H1 (cell line): ENCODE measurements around the gene DNAJB6. TPM values are rescaled to one million over a fixed set of nuclear protein-coding genes. Genes with fewer than 3 reads are reported as not detected.

ENCODE experiments used
- ASH2L ChIP-seq: fragments of 200-600, 300-600 bp; sonication (generic); IDR thresholded peaks from one replicate; pipeline ENCODE4 v1.7.1; 2017; ENCODE audit warnings: low read length
- CTBP2 ChIP-seq: IDR thresholded peaks from 2 replicates; pipeline ENCODE4 v1.7.0; 2011; ENCODE audit warnings: borderline replicate concordance, mild to moderate bottlenecking, moderate library complexity, mixed read lengths, low read length; ENCODE audit not compliant: insufficient read depth, insufficient read length
- EGR1 ChIP-seq: IDR thresholded peaks from 2 replicates; pipeline ENCODE4 v1.6.1; 2011; ENCODE audit warnings: low read depth, low read length, borderline replicate concordance
- JUN ChIP-seq: IDR thresholded peaks from 2 replicates; pipeline ENCODE4 v1.6.1; 2011; ENCODE audit warnings: low read depth, mild to moderate bottlenecking, improper control_type of control experiment, low read length
- MAFK ChIP-seq: IDR thresholded peaks from 2 replicates; pipeline ENCODE4 v1.6.1; 2012; ENCODE audit warnings: low read depth, mild to moderate bottlenecking, improper control_type of control experiment, low read length
- NRF1 ChIP-seq: IDR thresholded peaks from 2 replicates; pipeline ENCODE4 v1.6.1; 2011; ENCODE audit warnings: mild to moderate bottlenecking, low read depth, low read length, improper control_type of control experiment
- PHF8 ChIP-seq: fragments of 200-600 bp; sonication (generic); conservative IDR thresholded peaks from 2 replicates; pipeline ENCODE4 v1.7.1; 2012; ENCODE audit warnings: low read depth, mild to moderate bottlenecking, inconsistent platforms, low read length, moderate library complexity
- POU5F1 ChIP-seq: IDR thresholded peaks from 2 replicates; pipeline ENCODE4 v1.6.1; 2011; ENCODE audit warnings: low read depth, mild to moderate bottlenecking, low read length, moderate library complexity
- RXRA ChIP-seq: IDR thresholded peaks from 2 replicates; pipeline ENCODE4 v1.6.1; 2011; ENCODE audit warnings: low read depth, mild to moderate bottlenecking, low read length, moderate library complexity; ENCODE audit not compliant: insufficient read depth
- SAP30 ChIP-seq: fragments of 300-600 bp; sonication (generic); IDR thresholded peaks from 2 replicates; pipeline ENCODE4 v1.7.1; 2012; ENCODE audit warnings: low read length, moderate library complexity, mild to moderate bottlenecking, inconsistent platforms; ENCODE audit not compliant: insufficient read depth, insufficient replicate concordance
- SRF ChIP-seq: IDR thresholded peaks from 2 replicates; pipeline ENCODE4 v1.6.1; 2011; ENCODE audit warnings: mild to moderate bottlenecking, low read depth, low read length, moderate library complexity
- polyA plus RNA-seq, 7 experiments: library from polyadenylated mRNA; depleted of rRNA in 3 of 7; stranded (reverse) in 5 of 7; unstranded in 2 of 7; fragments of >200 nt in 5 of 7; fragments of 200-250 nt in 2 of 7; gene quantifications; 1 replicate in 5 of 7; 2 replicates in 1 of 7; 4 replicates in 1 of 7; pipeline versions ENCODE4 v1.2.1 to v1.2.3, GENCODE V29; 2011 to 2013; ENCODE audit warnings: missing spikeins in 2 of 7, mixed read lengths in 2 of 7
- total RNA-seq: library from RNA; stranded (reverse); fragmentation: NEBNext Ultra II Directional; extraction: Animal tissue kit (Norgen Biotek cat#: 25700); gene quantifications from 2 replicates; pipeline ENCODE4 v1.2.1, GENCODE V29; 2021
- TF ChIP-seq, protein P1 (sequence below): IDR thresholded peaks from 2 replicates; pipeline ENCODE4 v1.6.1; 2012; ENCODE audit warnings: inconsistent platforms

Gene DNAJB6
- total and polyA plus RNA-seq, 2 of the 8 experiments (the other 6 are each of a cell fraction or from before 2014, with no cell fraction given): 166 to 295 TPM

DNA sequence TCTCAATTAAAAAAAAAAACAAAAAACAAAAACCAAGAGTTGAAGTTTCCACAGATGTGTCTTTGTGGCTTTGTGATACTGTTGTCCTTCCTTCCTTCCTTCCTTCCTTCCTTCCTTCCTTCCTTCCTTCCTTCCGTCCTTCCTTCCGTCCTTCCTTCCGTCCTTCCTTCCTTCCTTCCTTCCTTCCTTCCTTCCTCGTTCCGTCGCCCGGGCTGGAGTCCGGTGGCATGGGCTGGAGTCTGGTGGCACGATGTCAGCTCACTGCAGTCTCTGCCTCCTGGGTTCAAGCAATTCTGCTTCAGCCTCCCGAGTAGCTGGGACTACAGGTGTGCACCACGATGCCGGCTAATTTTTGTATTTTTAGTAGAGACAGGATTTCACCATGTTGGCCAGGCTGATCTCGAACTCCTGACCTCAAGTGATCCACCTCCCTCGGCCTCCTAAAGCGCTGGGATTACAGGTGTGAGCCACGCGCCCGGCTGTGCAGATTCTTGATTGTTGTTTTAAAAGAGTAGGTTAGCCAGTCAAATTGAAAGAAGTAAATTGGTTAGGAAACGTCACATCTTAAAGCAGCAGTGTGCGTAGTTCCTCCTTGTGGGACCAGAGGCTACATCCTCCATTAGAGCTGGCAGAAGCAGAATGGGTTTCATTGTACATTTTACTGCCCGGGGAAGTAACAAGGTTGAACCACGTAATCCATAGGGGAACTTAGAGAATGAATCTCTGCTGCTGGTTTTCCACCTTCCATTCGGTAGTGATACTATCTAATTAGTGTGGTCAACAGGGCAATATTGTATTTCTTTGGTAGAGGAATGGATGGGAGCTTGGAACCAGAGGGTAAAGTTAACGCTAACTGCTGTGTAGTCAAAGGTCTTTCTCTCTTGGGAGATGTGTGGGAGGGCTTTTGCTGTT, 20.6 kb downstream of the DNAJB6 start (continued):
- TF ChIP-seq CTBP2: no peak
- TF ChIP-seq EGR1: no peak
- no peak for TF ChIP-seq SRF
- TF ChIP-seq, protein P1, sequence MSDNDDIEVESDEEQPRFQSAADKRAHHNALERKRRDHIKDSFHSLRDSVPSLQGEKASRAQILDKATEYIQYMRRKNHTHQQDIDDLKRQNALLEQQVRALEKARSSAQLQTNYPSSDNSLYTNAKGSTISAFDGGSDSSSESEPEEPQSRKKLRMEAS: no peak
- no peak for TF ChIP-seq NRF1
- no peak for TF ChIP-seq ASH2L
- TF ChIP-seq JUN: no peak
- no peak for TF ChIP-seq POU5F1
- TF ChIP-seq SAP30: no peak
- TF ChIP-seq RXRA: no peak
- no peak for TF ChIP-seq MAFK
- TF ChIP-seq PHF8: no peak
